KOPT-K1 (cell line): ENCODE measurements around the gene CNTN4.

ENCODE experiments used
- H3K27ac ChIP-seq: fragments of 200-600 bp; sonication (generic); 2 replicates; pipeline ENCODE4 v1.5.1; 2016; ENCODE audit warnings: antibody characterized with exemption, mild to moderate bottlenecking, low read depth, low read length; ENCODE audit not compliant: poor library complexity, severe bottlenecking
- H3K36me3 ChIP-seq: fragments of 200-600 bp; sonication (generic); 2 replicates; pipeline ENCODE4 v1.5.1; 2017; ENCODE audit warnings: antibody characterized with exemption, mild to moderate bottlenecking, low read length, moderate library complexity; ENCODE audit not compliant: insufficient read depth
- H3K9me3 ChIP-seq: fragments of 200-600 bp; sonication (generic); 2 replicates; pipeline ENCODE4 v1.5.1; 2017; ENCODE audit warnings: antibody characterized with exemption, low read length, mild to moderate bottlenecking; ENCODE audit not compliant: insufficient read depth, poor library complexity, severe bottlenecking

Gene CNTN4

DNA sequence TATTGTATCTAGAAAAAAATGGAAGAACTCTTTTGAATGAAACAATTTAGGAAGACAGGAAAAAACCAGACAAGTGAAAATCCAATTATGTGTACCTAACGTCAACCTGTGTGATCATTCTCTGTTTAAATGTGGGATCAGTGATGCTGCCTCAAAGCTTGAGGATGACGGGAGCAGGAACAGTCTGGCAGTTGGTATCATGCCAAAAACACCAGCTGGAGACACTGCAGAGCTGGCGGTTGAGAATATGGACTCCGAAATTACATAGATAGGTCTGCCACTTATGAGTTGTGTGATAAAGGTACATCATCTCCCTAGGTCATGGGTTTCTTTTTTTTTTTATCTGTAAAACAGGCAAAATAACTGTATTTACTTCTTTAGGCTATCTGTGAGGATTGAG lies 480.5 kb downstream of the CNTN4 start:
- Histone ChIP-seq H3K9me3 (no peaks in the 10 kb centered on the region), H3K27ac (no peak overlapping the region), H3K36me3 (no peaks in the 10 kb centered on the region)

DNA sequence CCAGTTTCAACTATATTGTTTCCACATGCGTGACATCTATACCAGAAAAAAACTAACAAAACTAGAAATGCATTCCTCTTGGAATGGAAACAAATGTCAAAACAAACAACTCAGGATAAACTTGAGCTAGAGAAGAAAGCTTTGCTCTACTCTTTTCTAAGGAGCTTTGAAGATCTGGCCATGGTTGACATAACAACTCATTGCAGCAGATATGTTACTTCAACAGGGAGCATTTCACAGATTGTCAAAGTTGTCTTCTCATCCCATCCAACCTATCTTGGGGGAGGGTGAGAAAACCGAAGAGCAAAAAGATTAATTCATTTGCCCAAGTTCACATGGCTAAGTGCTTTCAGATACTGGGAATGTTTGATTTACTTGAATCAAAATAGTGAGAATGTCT lies 484.4 kb downstream of the CNTN4 start:
- Histone ChIP-seq H3K36me3 (no peaks in the 10 kb centered on the region), H3K9me3 (no peaks in the 10 kb centered on the region)

DNA sequence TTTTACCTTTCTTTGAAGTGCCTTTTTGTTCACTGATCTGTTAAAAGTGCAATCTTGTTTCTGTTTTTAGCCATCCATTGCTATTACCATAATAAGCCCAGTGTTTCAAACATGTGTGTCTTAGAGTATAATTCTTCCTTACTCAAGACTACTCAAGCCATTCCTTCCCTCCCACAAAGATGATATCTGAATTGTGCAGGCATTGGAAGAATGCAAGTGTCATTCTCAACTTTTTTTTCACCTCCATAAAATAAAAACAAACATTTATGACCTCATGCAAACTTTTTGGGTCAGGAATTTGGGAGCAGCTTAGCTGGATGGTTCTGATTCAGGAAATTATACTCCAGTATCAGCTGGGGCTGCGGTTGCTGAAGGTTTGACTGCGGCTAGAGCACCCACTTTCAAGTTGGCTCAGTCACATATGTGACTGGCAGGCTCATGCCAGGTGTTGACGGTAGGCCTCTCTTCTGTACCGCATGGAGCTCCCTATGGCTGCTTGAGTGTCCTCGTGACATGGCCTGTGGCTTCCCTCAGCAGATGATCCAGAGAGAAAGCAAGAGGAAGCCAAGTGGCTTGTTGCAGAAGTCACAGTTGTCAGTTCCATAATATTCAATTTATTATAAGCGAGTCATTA lies 490.8 kb downstream of the CNTN4 start:
- H3K9me3 ChIP-seq, result no peaks in the 10 kb centered on the region
- H3K27ac ChIP-seq, result no peak overlapping the region
- no peaks in the 10 kb centered on the region for H3K36me3 ChIP-seq

More for the DNA sequence above, 484.4 kb downstream of the CNTN4 start:
- no peak overlapping the region for H3K27ac ChIP-seq

DNA sequence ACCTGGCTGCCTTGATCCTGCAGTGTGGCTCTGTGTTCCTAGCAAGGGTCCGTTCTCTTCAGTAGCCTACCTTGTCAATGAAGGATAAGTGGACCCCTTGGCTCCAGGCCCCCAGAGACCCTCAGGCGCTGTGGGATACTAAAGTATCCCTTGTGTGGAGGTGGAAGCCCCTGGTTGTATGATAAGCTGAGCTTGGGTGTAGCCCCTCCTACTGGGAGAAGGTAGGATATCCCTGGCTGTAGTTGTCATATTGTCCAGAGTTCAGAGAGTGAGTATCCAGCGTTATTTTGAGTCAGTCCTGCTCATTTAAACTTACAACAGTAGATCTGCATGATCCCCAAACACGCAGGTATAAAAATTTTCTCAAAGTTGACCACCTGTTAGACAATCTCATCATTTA lies 496.8 kb downstream of the CNTN4 start:
- no peak overlapping the region for H3K27ac ChIP-seq
- H3K36me3 ChIP-seq, result no peaks in the 10 kb centered on the region
- no peaks in the 10 kb centered on the region for H3K9me3 ChIP-seq

DNA sequence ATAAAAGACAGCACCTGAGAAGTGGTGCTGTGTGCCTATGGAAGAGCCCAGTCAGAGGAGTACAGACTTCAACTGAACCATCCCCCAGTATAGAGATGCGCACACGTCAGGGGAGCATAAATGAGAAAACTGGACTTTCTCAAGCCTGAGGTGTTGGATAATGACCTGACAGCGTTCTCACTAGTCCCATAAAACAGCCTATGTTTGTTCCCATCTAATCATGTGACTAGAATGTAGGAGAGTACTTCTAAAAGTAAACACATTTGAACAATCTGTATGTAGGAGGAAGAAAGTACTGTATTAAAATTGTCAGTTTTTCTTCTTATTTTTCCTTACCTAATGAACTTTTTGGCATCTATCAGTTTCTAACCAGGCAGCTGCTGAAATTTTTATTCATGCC lies 498.9 kb downstream of the CNTN4 start:
- no peak overlapping the region for H3K27ac ChIP-seq
- no peaks in the 10 kb centered on the region for H3K36me3 ChIP-seq
- H3K9me3 ChIP-seq, result no peaks in the 10 kb centered on the region

DNA sequence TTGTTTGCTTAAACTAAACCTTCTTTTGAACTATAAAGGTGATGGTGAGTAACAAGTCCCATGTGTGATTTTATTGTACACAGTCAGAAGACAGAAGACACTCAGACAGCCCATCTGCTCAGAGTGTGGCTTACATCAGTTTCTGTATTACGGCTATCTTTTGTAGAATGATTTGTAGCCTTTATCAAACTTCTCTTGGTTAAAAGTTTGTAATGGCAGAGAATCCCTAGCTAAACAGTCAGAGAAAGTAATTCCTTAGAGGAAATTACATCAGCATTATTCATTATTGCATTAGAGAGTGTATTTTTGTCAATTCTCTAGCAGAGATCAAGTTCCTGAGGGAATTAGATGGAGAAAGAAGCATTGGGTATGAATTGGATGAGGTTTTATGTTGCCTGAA lies 500.8 kb downstream of the CNTN4 start:
- Histone ChIP-seq H3K27ac (no peak overlapping the region), H3K36me3 (no peaks in the 10 kb centered on the region), H3K9me3 (no peaks in the 10 kb centered on the region)

DNA sequence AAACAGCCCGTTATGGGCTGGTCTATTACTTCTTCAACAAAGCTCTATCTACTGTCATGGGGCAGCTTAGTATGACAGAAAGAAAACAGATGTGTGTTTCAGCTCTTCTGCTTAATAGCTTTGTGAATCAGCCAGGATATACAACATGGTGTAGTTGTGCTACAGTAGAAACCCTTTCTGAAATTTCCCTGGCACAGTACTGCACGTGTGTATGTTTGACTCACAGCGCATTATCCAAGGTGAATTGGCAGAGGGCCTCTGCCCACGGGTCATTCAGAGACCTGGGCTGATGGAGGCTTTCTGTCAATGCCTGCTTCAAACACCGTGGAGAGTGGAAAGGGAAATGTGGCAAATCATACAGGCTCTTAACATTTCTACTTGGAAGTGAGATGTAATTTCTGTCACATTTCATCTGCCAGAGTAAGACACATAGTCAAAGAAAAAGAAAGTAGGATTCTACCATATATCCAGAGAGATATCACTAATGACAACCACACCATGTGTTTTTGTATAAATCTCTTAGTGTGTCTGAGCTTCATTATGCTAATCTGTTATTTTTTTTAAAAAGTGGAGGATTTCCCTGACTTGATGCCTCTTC lies 505.1 kb downstream of the CNTN4 start:
- Histone ChIP-seq H3K36me3 (no peaks in the 10 kb centered on the region), H3K27ac (no peak overlapping the region), H3K9me3 (no peaks in the 10 kb centered on the region)

DNA sequence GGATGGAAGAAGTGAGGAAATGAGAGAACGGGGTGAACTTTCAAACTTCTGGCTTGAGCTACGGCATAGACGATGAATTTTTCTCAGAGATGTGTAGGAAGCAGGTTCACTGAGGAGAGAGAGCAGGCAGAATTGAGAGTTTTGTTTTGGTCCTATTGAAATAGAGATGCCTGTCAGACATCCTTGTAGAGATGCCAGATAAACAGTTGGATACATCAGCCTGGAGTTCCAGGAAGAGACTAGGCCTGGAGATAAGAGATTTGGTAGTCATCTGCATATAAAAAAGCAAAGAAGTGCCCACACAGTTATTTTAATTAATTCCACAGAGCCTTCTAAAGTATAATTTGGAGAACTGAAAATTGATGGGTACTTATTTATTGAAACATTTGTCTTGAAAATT lies 515.9 kb downstream of the CNTN4 start:
- Histone ChIP-seq H3K9me3 (no peaks in the 10 kb centered on the region), H3K27ac (no peak overlapping the region), H3K36me3 (no peaks in the 10 kb centered on the region)

DNA sequence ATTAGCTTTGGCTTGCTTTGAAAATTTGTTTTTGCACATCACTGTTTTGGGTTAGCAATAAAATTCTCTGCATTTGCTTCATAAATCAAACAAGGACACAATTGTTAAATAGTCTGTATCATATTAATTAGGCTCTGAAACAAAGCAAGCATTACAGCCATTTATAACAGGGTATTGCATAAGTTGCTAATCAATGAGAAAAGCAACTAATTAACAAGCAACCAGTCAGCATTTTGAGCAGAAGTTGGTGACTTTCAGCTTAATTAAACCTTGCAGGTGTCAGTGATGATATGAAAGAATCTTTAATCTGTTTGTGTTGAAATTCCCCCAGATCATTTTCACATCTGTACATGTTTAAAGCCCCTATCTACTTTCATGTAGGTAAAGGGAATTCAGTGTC lies 516.4 kb downstream of the CNTN4 start:
- no peak overlapping the region for H3K27ac ChIP-seq
- no peaks in the 10 kb centered on the region for H3K9me3 ChIP-seq
- H3K36me3 ChIP-seq, result no peaks in the 10 kb centered on the region

DNA sequence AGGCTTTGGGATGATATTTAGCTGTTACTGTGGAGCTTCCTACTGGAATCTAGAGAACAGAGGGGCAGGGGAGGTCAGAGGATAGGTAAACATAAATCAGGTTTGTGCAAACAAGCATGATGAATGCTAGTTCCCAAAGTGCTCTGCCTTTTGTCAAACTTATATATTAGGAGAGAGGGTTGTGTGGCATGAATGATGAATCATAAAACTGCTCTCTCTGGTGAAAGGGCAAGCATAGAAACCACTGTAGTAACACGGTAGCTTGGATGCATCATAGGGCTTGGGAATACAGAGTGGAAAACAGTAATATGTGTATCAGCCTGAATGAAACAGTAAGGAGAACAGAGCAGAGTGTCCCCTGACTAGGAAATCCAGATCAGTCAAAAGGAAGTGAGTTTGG lies 524.8 kb downstream of the CNTN4 start:
- Histone ChIP-seq H3K9me3 (no peaks in the 10 kb centered on the region), H3K27ac (no peak overlapping the region), H3K36me3 (no peaks in the 10 kb centered on the region)

DNA sequence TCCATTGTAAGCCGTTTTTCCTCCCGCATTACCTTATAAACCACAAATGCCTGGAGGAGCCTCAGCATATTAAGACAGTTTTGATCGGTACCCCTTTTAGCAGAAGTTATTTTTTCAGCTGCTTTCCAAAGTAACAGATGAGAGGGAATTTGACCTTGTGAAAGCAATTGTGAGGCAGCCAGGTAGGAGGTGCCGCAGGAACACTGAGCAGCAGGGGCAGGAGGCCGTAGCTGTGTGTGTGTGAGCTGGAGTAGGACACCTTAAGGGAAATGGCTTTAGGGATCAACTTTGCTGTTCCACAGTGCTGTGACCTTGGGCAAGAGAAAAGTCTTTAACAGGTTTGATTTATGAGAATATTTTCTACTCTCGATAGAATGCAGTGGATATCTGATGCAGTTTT lies 529.5 kb downstream of the CNTN4 start:
- Histone ChIP-seq H3K27ac (no peak overlapping the region), H3K36me3 (no peaks in the 10 kb centered on the region), H3K9me3 (no peaks in the 10 kb centered on the region)

DNA sequence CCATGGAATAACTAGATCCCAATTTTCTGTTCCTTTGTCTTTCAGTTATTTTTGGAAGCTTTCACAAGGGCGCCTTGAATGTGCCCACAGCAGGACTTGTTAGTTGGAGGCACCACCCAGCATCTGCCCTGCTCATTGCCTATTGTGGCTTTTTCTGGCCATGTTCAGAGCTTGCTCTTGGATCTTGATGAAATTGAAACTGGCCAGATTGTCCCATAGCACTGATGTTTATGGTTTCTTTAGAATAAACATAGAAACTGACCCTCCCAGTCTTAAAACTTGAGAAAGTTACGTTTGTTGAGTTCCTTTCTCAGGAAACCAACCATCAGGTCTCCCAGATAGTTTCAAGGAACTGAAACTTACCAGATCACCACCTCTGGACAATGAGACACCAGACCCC lies 536.8 kb downstream of the CNTN4 start:
- Histone ChIP-seq H3K27ac (no peak overlapping the region), H3K36me3 (no peaks in the 10 kb centered on the region)

DNA sequence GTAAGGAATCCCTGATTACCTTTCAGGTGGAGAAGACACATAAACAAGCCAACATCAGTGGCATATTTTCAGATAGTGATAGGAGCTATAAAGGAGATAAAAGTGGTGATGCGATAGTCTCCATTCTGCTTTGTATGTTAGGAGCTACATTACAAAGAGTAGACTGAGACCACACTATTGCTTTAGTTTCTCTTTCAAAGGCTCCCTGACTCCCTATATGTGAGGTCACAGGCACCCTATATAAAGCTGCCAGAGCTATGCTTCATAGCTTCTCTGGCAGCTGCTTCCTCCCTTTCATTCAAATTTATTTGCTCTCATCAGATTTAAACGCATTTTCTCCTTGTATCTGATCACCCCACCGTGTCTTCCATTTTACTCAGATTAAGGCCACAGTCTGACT lies 544.9 kb downstream of the CNTN4 start:
- Histone ChIP-seq H3K27ac (no peak overlapping the region), H3K36me3 (no peaks in the 10 kb centered on the region)

More for the DNA sequence above, 536.8 kb downstream of the CNTN4 start:
- H3K9me3 ChIP-seq, result no peaks in the 10 kb centered on the region

DNA sequence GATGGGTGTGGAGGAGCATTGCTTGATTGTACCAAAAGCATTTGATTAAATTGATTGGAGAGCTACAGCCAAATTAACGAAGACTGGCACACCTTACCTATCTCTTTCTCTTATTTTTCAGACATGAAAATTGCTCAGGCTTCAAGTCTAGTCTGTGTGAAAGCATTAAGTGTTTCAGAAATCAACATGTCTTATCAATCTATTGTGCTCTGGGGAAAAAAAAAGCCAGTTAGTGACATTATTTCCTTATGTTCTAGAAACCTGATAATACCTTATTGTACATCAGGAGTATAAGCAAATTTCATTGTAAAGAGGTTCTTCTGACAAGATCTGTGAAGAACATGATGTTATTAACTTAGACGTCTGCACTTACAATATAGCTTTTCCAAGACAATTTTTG lies 546.3 kb downstream of the CNTN4 start:
- no peak overlapping the region for H3K27ac ChIP-seq
- no peaks in the 10 kb centered on the region for H3K9me3 ChIP-seq
- H3K36me3 ChIP-seq, result no peaks in the 10 kb centered on the region

More for the DNA sequence above, 544.9 kb downstream of the CNTN4 start:
- no peaks in the 10 kb centered on the region for H3K9me3 ChIP-seq

DNA sequence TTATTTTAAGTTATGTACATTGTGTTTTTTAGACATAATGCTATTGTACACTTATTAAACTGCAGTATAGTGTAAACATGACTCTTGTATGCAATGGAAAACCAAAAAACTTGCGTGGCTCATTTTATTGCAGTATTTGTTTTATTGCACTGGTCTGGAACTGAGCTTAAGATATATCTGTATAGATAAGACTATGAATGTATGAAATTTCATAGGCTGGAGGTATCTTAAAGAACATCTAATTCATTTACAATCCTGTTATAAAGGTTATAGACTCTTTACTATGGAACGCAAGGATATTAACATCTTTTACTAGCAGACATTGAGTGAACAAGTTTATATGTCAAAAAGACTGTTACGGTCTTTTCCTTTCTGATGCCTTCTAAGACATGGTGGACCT lies 552.1 kb downstream of the CNTN4 start:
- no peaks in the 10 kb centered on the region for H3K36me3 ChIP-seq
- no peaks in the 10 kb centered on the region for H3K9me3 ChIP-seq
- no peak overlapping the region for H3K27ac ChIP-seq

DNA sequence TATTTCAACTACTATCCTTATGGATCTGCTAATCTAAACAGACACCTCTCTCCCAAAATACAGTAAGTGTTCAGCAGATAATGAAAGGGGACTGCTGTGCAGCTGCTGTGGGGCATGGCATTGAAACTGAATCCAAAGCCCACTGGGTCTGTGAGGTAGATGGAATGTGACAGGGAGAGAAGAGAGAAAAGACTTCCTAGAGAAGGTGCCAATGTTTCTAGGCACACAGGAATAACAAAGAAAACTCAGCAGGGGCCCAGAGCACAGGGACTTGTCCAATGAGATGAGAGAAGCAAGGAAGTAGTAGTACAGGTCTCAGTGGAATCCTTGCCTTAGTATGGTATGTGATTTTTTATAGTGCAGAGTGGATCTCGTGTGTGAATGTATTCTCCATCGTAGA lies 553.7 kb downstream of the CNTN4 start:
- H3K27ac ChIP-seq, result no peak overlapping the region
- H3K9me3 ChIP-seq, result no peaks in the 10 kb centered on the region
- no peaks in the 10 kb centered on the region for H3K36me3 ChIP-seq
